RPMI7951 (cell line): ENCODE results near the gene FMNL2. TPM values are rescaled to one million over a fixed set of nuclear protein-coding genes. Genes with fewer than 3 reads are reported as not detected.

Source experiments
- DNase-seq: peaks from one replicate; pipeline ENCODE4 v3.0.0-alpha.2; 2012; ENCODE audit warnings: low read depth
- total RNA-seq: library from RNA; depleted of rRNA; stranded (reverse); fragments of >200 nt; shearing (Covaris generic); gene quantifications from 2 replicates; pipeline ENCODE4 v1.2.3, GENCODE V29; 2014

FMNL2 gene
- total RNA-seq, 1 experiment from 2014 or later, result 51.7 TPM

DNA sequence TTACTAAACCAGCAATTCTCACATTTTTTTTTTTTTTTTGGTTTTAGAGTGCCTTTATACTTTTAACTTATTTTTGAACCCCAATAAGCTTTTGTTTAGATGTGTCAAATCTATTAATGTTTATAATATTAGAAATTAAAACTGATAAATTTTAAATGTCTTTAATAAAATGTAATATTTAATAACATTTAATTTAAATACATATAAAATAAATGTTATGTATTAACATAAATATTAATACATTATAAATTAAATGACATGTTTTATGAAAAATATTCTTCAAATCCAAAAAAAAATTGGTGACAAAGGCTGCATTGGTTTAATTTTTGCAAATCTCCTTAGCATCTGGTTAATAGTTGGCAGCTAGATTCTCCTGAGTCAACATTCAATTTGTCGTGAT lies 218.5 kb downstream of the FMNL2 start:
- DNase-seq, result no peak

DNA sequence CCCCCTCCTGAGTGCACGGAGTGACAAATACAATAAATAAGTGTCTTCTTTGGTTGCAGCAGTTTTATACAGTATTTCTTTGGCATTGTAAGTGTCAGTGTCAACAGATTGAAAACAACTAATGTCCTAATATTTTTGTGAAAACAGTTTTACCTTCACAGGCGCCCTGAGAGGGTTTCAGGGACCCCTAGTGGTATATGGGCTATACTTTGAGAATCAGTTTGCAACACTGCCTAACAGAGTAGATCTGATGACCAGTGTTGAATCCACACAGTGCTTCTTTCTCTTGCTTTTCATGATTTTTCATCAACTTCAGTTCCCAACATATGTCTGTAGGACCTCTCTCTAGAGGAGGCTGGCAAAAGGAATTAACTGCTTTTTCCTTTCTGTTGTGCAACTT lies 220.1 kb downstream of the FMNL2 start:
- no peak for DNase-seq

- DNase-seq, result no peak
These were observed 221.5 kb downstream of the FMNL2 start for GRCh38 chr2:152556506-152556905.

- peak; percentile 28 for DNase-seq
These were observed 222.4 kb downstream of the FMNL2 start for GRCh38 chr2:152557273-152557888.

DNA sequence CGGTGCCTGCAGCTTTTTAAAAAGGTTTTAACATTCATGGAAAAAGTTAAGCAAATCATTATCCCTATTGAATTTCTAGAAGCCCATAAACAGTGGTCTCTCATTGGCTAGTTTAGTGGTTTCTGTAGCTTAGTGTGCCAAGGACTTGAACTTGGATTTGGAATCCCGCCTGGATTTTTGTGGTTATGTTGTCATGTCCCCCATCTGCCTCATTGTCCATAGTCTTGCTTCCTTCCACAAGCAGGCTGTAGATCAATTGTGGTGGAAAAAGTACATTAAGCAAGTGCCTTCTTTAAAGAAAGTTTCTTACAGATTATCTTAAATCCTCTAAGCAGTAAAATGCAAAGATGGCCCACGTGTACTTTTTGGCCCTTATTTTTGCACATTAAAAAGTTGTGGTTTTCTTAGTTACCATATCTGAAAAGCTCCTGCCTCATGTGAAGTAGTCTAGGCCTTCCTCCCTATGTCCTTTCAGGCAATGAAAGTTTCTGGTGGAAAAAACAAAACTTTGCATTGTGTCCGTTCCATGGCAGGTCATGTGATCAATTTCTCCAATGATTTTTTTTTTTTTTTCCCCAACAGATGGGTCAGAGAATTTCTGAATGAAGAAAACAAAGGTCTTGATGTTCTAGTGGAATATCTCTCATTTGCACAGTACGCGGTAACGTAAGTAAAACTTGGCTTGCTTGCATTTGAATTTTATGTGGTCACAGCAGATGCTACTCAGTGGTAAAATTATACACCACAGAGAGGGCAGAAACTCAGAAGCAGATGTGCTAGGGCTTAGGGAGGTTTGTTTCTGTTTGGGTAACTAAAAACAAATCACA lies 223.4 kb downstream of the FMNL2 start:
- peak; percentile 97 for DNase-seq

DNA sequence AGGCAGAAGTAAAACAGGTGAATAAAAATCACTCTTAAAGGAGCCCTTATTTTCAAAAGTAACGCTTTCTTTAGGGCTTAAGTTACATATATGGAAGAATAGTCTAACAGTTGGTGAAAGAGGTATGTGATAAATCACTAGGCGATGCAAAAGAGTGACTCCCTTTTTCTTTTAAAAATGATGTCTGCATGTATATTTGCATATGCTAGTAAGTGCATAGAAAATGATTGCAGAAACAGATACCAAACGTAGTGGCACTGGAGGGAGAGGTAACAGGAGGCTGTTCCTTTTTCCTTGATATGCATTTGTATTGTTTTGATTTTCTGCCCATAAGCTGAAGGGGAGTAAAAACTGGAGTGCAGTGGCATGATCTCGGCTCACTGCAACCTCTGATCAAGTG lies 224.0 kb downstream of the FMNL2 start:
- DNase-seq, result no peak

DNA sequence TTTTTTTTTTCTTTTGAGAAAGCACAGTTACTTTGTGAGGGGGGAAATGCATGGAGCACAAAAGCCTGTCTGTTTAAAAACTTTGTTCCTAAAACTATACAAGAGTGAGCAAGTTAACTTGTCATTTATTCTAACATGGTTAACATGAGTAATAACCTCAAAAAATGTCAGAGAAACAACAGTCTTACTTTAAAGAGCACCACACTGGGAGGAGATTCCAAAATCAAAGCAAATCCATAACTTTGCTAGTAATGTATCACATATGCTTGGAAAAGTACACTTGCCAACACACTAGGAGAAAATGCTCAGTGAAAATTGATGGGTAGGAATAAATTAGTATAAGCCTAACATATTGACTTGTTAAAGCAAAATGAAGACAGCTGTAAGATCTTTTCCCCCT lies 225.2 kb downstream of the FMNL2 start:
- DNase-seq, result peak; percentile 85

DNA sequence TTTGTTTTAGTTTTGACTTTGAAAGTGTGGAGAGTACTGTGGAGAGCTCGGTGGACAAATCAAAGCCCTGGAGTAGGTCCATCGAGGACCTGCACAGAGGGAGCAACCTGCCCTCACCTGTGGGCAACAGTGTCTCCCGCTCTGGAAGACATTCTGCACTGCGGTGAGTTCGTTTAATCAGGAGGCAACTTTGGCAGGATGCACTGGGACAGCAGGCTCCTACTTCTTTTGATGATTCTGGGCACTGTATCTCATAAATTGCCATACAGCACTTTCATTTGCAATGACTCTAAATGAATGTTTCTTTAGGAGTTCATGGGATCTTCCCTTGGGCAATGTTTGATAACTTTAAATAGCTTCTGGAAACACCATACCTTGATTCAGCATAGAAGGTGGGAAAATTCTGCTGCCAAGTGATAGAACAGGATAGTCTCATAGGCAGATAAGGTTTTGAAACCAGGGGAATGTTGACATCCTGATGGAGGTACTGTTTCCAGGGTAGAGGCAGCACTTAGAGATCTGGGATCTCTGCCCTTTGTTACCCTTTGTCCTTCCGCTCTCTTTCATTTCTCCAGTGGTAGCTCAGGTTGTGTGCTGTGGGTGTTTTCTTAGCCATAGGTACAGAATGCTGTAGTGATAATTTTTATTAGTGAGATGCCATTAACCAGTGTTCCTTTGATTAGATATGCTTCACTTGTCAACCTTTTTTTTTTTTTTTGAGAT lies 226.1 kb downstream of the FMNL2 start:
- no peak for DNase-seq

DNA sequence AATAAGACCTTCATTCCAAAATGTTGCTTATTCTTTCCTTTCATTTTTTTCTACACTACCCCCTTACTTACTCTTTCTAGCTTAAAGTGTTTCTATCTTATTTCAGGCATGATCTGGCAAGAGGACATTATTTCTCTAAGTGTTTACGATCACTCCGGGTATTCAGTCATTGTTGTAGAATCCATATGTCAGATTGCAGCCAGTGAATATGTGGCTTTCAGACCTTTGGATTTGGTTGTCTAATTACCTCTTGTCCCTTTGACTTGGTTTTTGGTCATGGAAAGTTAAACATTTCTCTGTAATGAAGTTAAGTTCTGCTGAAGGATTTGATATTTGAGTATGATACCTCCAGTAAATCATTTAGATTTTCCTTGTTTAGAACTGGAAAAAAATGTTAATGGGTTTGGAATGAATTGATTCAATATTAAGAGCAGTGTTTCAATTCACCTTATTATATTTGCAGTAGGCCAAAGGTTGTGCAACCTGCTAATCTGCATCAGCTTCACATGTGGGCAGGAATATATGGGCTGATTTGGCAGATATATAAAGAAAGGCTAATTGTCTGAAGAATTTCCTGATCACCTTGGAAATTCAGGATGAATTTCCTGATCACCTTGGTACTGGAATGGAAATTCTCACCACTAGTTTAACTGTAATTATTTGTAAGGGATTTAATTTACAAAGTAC lies 227.4 kb downstream of the FMNL2 start:
- DNase-seq, result no peak

- no peak for DNase-seq
These were observed 228.8 kb downstream of the FMNL2 start for GRCh38 chr2:152563764-152564163.

GRCh38 chr2:152564754-152565551 lies 230.0 kb downstream of the FMNL2 start:
- no peak for DNase-seq

GRCh38 chr2:152565884-152566727 lies 231.1 kb downstream of the FMNL2 start:
- DNase-seq, result peak; percentile 32

DNA sequence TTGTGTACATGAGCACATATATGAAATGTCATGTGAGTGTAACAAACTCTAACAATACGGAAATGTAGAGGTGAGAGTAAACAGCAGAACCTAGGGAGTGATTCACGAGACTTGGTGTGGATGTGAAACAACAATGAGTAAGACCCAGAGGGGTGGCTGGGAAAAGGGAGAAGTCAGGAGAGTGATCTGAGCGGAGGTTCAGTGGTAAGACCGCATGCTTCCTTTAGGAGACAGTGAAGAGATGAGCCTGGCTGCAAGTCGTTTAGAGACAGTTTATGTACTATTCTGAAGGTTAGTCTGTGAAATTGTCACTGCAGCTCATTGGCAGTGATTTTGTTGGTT lies 231.7 kb downstream of the FMNL2 start:
- DNase-seq, result peak; percentile 74

- DNase-seq, result no peak
These were observed 233.6 kb downstream of the FMNL2 start for GRCh38 chr2:152568531-152568930.

GRCh38 chr2:152569186-152569585 lies 234.2 kb downstream of the FMNL2 start:
- no peak for DNase-seq

DNA sequence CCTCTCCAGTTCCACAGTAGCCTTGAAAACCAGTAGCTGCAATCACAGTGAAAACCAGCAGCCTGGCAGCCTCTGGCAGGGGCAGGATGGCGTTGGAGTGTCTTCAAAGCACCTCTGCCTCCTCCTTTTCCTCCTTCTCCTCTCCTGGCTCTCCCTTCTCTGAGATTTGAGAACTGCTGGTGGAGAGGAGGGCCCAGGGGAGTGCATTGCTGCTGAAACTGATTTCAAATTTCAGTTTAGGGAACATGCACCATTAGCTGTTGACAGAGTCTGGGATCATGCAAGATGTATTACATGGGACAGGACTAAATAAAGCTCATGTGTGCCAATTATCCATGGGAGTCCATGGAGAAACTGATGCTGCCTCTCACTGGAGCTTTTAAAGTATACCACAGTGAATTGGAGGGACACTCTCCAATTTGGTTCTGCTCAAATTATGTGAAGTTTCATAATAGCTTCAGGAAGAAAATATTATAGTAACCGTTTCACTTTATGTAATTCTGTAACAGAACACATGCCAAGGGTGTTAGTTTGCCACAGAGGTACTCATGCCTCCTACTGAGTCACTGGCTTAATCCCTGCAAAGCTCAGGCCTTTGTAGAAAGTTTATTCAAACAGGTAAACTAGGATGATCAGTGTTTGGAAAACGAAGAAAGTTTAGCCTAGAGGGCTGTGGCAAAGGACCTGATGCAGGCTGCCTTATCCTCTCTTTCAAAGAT lies 236.2 kb downstream of the FMNL2 start:
- no peak for DNase-seq

DNA sequence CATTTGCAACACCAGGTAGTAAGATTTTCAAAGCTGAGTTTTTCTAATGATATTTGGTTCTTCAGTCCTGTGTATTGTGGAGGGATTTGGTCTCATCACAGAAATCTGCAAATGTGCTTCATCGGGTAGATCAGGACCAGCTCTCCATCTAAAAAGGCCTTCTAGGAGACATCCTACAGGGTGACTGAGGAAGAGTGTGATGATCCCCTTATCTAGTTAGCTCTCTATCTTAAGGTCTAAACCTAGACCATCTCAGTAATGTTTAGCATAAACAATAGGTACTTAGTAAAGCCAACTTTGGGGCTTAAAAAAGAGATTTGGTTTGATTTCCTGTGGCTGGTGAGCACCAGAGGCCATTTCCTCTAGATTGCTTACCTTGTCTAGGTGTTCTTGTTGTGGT lies 237.1 kb downstream of the FMNL2 start:
- no peak for DNase-seq

GRCh38 chr2:152573168-152573567 lies 238.2 kb downstream of the FMNL2 start:
- DNase-seq, result peak; percentile 97

GRCh38 chr2:152577579-152577978 lies 242.6 kb downstream of the FMNL2 start:
- DNase-seq, result peak; percentile 41

DNA sequence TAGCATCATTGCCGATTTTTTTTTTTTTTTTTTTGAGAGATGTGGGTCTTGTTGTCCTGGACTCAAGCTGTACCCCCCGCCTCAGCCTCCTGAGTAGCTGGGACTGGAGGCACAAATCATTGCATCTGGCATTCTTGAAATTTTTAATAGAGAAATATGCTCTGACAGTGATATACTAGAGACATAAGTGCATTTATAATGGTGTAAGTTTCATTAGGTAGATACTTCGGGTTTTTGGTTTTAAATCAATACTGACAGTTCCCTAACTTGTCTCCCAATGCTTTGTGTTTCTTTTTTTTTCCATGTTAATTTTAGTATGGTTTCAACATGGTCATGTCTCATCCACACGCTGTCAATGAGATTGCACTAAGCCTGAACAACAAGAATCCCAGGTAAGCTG lies 243.6 kb downstream of the FMNL2 start:
- DNase-seq, result no peak
